Coronary artery (tissue), 2 donors: ENCODE results near the gene SH3BP5.

ENCODE experiments used
- DNase-seq: peaks from one replicate; pipeline ENCODE4 v3.0.0-alpha.2; 2017; ENCODE audit warnings: low spot score
- H3K27ac ChIP-seq, 2 donors: fragments of 200-600 bp; sonication (generic); one replicate each; pipeline ENCODE4 v1.5.1; 2016 to 2019
- H3K4me3 ChIP-seq: fragments of 200-600 bp; sonication (generic); 2 replicates; pipeline ENCODE4 v1.5.1; 2016; ENCODE audit warnings: mild to moderate bottlenecking, moderate library complexity
- TF ChIP-seq, protein P1 (sequence below): fragments of 200-600 bp; sonication (generic); IDR thresholded peaks from one replicate; pipeline ENCODE4 v1.5.1; 2019; ENCODE audit warnings: antibody characterized with exemption

The SH3BP5 gene

DNA sequence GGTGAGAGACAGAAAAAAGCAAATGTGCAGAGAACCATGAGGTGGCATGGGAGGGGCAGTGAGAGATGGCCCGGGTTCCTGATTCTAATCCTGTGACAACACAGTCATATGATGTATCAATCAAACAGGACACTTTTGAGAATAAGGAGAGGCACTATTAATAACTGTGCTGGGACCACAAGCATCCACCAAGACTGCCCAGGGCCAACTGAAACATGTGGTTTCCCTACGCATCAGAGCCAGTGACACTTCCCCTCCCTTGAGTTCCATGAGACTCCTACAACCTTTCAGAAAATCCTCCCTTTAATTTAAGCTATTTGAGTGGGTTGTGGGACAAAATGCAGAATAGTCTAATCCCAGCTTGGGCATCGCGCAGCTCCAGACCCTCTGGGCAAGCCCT lies 17.4 kb downstream of the SH3BP5 start:
- DNase-seq, result no peak
- TF ChIP-seq, protein P1, sequence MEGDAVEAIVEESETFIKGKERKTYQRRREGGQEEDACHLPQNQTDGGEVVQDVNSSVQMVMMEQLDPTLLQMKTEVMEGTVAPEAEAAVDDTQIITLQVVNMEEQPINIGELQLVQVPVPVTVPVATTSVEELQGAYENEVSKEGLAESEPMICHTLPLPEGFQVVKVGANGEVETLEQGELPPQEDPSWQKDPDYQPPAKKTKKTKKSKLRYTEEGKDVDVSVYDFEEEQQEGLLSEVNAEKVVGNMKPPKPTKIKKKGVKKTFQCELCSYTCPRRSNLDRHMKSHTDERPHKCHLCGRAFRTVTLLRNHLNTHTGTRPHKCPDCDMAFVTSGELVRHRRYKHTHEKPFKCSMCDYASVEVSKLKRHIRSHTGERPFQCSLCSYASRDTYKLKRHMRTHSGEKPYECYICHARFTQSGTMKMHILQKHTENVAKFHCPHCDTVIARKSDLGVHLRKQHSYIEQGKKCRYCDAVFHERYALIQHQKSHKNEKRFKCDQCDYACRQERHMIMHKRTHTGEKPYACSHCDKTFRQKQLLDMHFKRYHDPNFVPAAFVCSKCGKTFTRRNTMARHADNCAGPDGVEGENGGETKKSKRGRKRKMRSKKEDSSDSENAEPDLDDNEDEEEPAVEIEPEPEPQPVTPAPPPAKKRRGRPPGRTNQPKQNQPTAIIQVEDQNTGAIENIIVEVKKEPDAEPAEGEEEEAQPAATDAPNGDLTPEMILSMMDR, result no peak
- H3K4me3 ChIP-seq, result no peak overlapping the region
- H3K27ac ChIP-seq, result peak overlapping the region; percentile 65 to 78

DNA sequence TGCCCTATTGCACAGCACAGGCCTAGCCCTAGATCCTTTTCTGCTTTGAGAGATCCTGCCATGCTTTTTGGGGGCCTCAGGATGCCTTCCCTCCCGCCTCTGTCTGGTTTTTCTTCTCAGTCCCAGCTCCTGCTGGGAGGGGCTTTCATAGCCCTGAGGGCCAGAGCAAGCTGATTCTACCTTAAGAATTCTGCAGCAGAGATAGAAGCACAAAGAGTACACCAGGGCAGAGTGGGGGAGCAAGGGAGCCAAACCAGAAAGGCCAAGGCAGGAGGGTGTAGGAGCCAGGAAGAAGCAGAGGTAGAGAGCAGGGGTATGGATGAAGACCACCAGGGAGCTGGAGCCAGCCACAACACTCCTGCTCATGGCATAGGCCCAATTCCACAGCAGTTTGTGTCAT lies 18.1 kb downstream of the SH3BP5 start:
- no peak for DNase-seq
- H3K4me3 ChIP-seq, result no peak overlapping the region
- TF ChIP-seq, protein P1, result no peak
- H3K27ac ChIP-seq, result peak overlapping the region; percentile 65 to 78

DNA sequence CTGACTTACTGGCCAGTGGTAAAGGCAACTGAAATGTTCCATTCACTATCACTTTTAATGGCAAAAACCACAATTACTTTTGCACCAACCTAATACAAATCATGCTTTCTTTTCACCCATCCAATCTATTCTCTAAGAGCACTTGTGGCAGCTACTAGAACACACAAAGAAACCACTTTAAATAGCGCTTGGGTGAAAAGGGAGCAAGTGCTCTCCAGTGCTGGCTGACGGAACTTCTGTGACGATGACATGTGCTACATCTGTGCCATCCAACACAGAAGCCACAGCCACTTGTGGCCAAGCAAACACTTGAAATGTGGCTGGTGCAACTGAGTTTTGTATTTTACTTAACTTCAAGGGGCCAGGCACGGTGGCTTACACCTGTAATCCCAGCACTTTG lies 18.9 kb downstream of the SH3BP5 start:
- DNase-seq, result no peak
- Histone ChIP-seq H3K4me3 (no peak overlapping the region), H3K27ac (no peak overlapping the region)
- TF ChIP-seq, protein P1, result no peak

DNA sequence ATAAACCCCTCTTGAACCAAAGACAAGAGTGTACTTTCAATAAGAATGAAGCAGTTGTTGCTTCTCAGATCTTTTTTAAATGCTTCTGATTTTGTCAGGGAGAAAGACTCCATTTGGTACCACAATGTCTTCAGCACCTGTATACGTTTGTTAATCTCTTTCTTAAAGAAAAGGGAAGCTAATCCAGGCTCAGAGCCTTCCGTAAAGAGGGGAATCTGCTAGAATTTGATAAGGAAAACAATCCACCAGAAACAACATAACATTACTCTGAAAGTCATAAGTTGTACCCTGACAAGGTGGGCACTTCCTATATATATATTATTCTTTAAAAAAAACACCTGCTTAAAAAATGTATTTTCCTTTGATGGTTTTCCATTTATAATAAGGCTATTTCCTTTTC lies 19.8 kb downstream of the SH3BP5 start:
- no peak overlapping the region for H3K27ac ChIP-seq

DNA sequence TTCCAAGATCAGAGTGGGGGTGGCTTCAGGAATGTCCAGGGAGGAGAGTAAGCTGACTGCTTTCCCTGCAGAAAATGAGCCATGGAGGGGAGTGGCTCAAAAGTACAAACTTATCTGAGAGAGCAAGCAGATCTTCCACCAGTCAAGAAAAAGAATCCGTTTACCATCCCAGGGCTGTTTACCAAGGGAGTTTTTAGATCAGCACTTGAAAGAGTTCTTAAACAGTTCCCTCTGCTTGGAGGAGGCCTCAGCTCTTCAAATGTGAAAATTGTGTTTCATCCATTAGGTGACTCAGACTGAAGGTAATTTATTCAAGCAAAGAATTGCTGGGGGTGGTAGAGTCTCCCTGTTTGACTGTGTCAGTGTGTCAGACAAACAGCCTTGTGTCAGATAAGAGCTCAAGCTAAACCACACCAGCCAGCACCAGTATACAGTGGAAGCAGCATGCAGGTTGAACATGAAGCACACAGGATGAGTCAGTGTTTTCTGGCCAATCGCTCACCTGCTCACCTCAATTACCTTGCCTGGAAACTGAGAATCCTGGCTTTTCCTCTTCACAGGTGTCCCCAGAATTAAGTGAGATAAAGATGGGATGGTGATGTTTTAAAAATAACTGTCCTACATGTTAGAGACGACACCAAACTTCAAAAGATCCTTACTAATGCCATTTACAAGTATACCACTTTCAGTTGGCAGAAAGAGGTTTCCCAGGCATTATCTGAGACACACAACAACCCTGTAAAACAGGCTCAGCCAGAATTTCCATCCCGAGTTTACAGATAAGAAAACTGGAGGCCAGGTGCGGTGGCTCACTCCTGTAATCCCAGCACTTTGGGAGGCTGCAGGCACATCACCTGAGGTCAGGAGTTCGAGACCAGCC lies 21.7 kb downstream of the SH3BP5 start:
- TF ChIP-seq, protein P1, result no peak
- peak overlapping the region; percentile 16 to 49 for H3K27ac ChIP-seq
- no peak overlapping the region for H3K4me3 ChIP-seq
- DNase-seq, result no peak

More for the DNA sequence above, 19.8 kb downstream of the SH3BP5 start:
- no peak for DNase-seq
- TF ChIP-seq, protein P1, result no peak
- no peak overlapping the region for H3K4me3 ChIP-seq

DNA sequence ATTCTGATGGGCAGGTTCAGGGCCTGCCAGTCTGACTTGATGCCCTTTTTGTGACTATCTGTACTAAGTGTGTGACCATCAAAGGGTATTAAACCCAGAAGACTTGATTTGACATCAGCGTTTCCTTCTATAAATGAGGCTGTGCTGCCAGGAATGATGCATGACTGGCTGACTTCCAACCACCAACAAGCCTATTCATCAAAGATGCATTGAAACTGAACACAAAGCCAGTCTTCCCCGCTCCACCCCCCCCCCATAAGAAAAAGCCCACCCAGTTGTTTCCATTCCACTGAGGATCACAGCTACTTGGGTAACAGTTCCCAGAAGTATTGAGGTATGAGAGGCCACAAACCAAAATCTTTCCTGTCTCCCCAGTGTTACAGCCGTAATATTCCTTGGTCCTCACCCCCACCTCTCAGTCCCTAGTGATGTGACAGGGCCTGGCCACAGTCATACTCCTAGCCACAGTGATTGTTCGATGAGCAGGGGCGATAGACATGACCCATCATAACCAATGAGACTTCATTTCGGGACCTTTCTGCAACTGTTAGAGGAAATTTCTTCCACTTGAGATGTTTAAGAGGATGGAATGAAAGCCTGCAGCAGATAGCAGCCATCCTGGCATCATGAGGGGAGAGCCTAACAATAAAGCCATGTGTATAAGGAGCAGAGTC lies 22.6 kb downstream of the SH3BP5 start:
- TF ChIP-seq, protein P1, result no peak
- H3K27ac ChIP-seq, result peak overlapping the region; percentile 5 to 49
- no peak for DNase-seq
- H3K4me3 ChIP-seq, result no peak overlapping the region
